ENCODE measurements around the gene BCL7A.
A peak's percentile ranks its signal among the peaks of the same experiment; 100 is the strongest.
"Not testable (repeated sequence)": the region's sequence is repeated elsewhere in the genome, so short reads cannot be mapped to it uniquely, and the experiment has no call there.

The BCL7A gene

DNA sequence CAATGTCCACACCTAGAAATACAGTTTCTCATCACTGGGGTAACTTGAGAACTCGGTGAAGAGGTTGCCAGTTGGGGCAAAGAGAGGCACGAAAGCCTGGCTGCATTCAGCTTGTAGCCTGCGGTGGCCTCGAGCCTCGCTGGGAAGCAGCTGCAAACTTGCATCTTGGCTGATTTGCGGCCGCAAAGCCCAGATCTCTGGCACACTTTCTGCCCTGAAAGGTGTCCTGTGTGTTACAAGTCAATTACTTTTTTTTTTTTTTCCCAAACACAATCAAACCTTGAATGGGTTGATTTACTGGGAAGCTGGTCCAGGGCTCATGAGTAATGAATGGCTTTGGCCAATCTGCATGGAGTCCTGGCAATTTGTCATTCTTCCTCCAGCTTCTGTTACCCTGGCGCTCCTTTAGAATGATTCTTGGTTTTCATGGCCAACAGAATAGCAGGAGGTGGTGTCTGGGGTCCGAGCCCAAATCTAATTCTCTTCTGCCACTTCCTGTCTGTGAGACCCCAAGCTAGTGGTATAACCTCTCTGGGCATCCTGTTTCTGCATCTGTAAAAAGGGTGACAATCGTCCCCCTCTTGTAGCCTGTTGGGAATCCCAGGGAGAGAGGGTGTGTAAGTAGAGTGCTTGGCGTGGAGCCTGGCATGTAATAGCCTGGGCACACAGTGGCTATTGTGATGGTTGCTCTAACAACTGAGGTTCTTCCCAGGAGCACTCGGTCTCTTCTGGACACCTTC lies 6.7 kb downstream of the BCL7A start:
- DNase-seq = peak; percentile 29

GRCh38 chr12:122028905-122029560 lies 7.3 kb downstream of the BCL7A start:
- no peak for DNase-seq

GRCh38 chr12:122029620-122030423 lies 8.1 kb downstream of the BCL7A start:
- no peak for DNase-seq

- DNase-seq = no peak
Measured at GRCh38 chr12:122030424-122031035, 8.8 kb downstream of the BCL7A start.

- DNase-seq = no peak
Measured at GRCh38 chr12:122031342-122032216, 9.9 kb downstream of the BCL7A start.

DNA sequence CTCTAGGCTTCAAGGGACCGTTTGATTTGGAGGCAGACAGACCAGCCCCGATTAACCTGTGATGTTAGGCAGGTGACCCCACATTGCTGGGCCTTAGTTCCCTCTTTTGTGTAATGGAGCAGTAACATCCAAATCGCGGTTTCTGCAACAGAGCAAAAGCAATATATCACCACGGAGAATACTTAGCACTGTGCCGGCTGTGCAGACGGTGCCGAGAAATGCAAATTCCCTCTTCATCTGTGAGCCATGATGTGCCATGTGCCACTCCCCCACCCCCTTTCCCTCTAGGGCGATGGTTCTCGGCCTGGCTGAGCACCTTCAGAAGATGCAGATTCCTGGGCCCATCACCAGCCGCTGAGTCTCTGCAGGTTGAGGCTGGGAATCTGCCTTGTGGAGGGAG lies 10.9 kb downstream of the BCL7A start:
- DNase-seq = no peak

GRCh38 chr12:122035292-122035691 lies 13.6 kb downstream of the BCL7A start:
- DNase-seq = no peak

- DNase-seq = no peak
Measured at GRCh38 chr12:122036153-122036552, 14.5 kb downstream of the BCL7A start.

GRCh38 chr12:122040579-122041386 lies 19.1 kb downstream of the BCL7A start:
- DNase-seq = no peak

DNA sequence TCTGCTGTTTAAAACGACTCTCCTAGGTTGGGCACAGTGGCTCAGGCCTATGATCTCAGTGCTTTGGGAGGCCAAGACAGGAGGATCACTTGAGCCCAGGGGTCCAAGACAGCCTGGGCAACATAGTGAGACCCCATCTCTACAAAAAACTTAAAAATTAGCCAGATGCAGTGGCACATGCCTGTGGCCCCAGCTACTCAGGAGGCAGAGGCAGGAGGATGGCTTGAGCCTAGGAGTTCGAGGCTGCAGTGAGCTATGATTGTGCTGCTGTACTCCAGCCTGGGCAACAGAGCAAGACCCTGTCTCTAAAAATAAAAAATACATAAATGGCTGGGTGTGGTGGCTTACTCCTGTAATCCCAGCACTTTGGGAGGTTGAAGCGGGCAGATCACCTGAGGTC lies 19.8 kb downstream of the BCL7A start:
- DNase-seq = not testable (repeated sequence)

- no peak for DNase-seq
Measured at GRCh38 chr12:122042910-122043309, 21.2 kb downstream of the BCL7A start.

DNA sequence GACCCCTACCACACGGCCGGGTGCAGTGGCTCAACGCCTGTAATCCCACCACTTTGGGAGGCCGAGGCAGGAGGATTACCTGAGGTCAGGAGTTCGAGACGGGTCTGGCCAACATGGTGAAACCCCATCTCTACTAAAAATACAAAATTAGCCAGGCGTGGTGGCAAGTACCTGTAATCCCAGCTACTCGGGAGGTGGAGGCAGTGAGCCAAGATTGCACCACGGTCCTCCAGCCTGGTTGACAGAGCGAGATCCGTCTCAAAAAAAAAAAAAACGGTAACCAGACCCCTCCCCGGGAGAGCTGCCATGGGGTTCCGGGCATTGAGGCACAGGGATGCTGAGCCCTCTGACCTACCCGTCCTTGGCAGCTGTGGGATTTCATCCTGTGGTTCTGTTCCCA lies 21.8 kb downstream of the BCL7A start:
- DNase-seq = no peak

- DNase-seq = no peak
Measured at GRCh38 chr12:122045262-122045661, 23.6 kb downstream of the BCL7A start.

DNA sequence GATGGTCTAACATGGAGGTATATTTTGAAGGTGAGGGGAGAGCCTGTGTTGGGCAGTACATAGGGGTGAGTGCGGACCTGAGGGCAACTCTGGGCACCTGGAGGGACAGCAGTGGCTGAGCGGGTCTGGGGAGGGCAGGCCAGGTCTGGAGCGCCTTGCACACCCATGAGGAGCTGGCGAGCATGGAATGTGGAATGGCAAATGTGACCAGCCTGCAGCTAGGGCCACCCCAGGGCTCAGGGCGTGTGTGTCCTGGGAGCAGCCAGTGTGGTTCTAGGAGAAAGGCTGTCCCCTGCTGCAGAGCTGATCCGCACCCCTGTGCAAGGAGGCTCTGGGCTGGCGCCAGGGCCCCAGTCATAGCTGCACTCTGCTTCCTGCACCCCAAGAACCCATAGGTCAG lies 24.5 kb downstream of the BCL7A start:
- DNase-seq = no peak

- no peak for DNase-seq
Measured at GRCh38 chr12:122048151-122048550, 26.5 kb downstream of the BCL7A start.

- no peak for DNase-seq
Measured at GRCh38 chr12:122049827-122050226, 28.1 kb downstream of the BCL7A start.

GRCh38 chr12:122050706-122051105 lies 29.0 kb downstream of the BCL7A start:
- no peak for DNase-seq

DNA sequence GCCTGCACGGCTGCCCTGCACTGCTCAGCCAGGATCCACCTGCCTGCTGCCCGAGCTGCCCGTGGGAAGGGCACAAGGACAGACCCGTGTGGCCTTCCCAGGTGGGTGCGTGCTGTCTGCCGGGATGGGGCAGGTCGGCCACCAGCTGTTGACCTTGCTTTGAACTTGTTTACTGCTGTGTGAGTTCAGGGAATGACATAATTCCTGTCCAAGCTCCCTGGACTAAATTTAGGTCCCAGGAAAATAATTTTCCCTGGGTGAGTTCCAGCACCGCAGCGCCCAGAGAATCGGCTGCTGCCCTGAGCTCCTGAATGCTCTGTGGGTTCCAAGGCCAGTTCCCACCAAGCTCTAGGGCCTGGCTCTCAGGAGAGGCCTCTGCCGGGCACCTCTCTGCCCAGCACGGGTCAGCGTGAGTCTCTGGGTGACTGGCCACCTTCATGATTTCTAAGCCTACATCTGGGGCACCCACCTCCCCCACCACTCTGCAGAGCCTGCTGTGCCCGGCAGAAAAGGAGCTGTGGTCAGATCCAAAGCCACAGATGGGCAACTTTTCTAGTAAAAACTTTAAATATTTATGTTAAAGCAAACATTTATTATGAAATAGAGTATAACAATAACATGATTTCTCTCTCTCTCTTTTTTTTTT lies 29.7 kb downstream of the BCL7A start:
- no peak for DNase-seq

DNA sequence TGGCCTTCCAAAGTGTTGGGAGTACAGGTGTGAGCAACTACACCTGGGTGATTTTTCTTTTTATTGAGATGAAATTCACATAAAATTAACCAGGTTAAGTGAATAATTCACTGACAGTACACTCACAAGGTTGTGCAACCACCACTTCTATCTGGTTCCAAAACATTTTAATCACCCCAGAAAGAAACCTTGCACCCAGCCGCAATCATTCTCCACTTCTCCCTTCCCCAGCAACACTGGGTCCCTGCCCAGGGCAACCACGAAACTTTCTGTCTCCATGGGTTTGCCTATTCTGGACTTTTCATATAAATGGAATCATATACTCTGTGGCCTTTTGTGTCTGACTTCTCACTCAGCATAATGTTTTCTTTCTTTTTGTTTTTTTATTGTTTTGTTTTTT lies 30.6 kb downstream of the BCL7A start:
- DNase-seq = no peak

- no peak for DNase-seq
Measured at GRCh38 chr12:122054842-122055520, 33.3 kb downstream of the BCL7A start.
